A375 (cell line): ENCODE data around the gene DHRS7. TPM values are rescaled to one million over a fixed set of nuclear protein-coding genes. Genes with fewer than 3 reads are reported as not detected.

ENCODE experiments used
- total RNA-seq: library from RNA; depleted of rRNA; stranded (reverse); fragments of >200 nt; shearing (Covaris generic); gene quantifications from 2 replicates; pipeline ENCODE4 v1.2.3, GENCODE V29; 2014; rRNA removed

Gene DHRS7
- total RNA-seq = 27.3 and 29.2 TPM in 2 replicates

GRCh38 chr14:60164712-60165546 lies at the start of gene DHRS7:
TSS of gene DHRS7 (minus strand) at chr14:60165398. CDS start at chr14:60165309, 89 bp downstream.

Other genes with a start within 250 kb of the DHRS7 start
- gene LRRC9, start 245.3 kb downstream of the DHRS7 start, total RNA-seq = not detected in 2 replicates
- gene PCNX4, start 73.5 kb downstream of the DHRS7 start, total RNA-seq = 31.7 and 41.2 TPM in 2 replicates
- gene PPM1A, start 83.8 kb upstream of the DHRS7 start, total RNA-seq = 15.7 and 16.7 TPM in 2 replicates